HFFc6 (cell line): ENCODE data around the gene C2orf68. TPM values are rescaled to one million over a fixed set of nuclear protein-coding genes. Genes with fewer than 3 reads are reported as not detected.

ENCODE experiments used
- DNase-seq: peaks from one replicate; pipeline ENCODE4 v3.0.0-alpha.2; 2018
- H3K27ac Mint-ChIP-seq: 2 replicates; pipeline ENCODE4 v1.8.0; 2020; ENCODE audit warnings: mild to moderate bottlenecking, mixed read lengths
- H3K27me3 Mint-ChIP-seq: 2 replicates; pipeline ENCODE4 v1.8.0; 2021; ENCODE audit warnings: mild to moderate bottlenecking, moderate library complexity, mixed read lengths; ENCODE audit not compliant: insufficient read depth
- H3K36me3 Mint-ChIP-seq: 2 replicates; pipeline ENCODE4 v1.8.0; 2021; ENCODE audit warnings: low read depth, mixed read lengths
- H3K4me1 Mint-ChIP-seq: 2 replicates; pipeline ENCODE4 v1.8.0; 2020; ENCODE audit warnings: low read depth, mixed read lengths
- H3K4me3 Mint-ChIP-seq: 2 replicates; pipeline ENCODE4 v1.8.0; 2020; ENCODE audit warnings: mild to moderate bottlenecking, moderate library complexity, mixed read lengths
- H3K9me3 Mint-ChIP-seq: 2 replicates; pipeline ENCODE4 v1.8.0; 2020; ENCODE audit warnings: mild to moderate bottlenecking, mixed read lengths
- total RNA-seq, 6 experiments: library from RNA; stranded (reverse); fragmentation: NEBNext Ultra II Directional; extraction: Animal tissue kit (Norgen Biotek cat#: 25700); gene quantifications; 2 replicates in 1 of 6; 3 replicates in 5 of 6; pipeline ENCODE4 v1.2.3, GENCODE V29; 2021
- TF ChIP-seq, protein P1 (sequence below): fragments of 200-600 bp; sonication (generic); IDR thresholded peaks from 2 replicates; pipeline ENCODE4 v1.5.0; 2021; ENCODE audit warnings: antibody characterized with exemption, mild to moderate bottlenecking

C2orf68 gene
- total RNA-seq, 6 experiments from 2014 or later, result 13.7 to 17.6 (median 16.0) TPM

DNA sequence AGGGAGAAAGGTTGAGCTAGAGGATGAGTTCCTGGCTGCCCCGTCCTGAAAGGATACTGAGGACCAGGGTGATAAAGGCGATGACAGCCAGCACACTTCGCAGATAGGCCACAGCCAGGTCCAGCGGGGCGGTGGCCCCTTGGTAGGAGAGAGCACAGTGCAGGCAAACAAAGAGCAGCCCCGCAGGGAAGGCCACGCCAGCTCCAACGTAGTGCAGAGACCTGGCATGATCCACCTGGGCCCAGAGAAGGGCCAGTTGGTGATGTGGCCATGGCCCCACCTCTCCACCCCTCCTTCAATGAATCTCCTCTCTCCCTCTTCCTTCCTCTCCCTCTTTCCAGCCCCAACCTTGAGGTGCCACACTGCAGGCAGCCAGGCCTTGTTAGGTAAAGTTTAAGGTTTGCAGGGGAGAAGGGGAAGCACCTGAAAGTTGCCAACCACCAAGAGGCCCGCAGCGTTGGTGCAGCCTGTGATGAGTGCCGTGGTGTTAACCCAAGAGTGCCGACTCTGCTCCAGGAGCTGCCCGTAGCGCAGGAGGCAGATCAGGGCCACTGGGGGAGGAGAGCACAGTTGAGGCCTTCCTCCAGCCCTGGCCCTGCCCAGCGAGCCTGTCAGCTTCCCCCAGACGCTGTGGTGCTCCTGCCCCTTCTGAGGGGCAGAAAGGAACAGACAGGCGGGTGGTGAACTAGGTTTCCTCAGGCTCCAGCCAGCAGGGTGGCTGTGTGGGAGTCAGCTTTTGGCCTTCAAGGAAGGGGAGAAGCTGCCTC, 12.2 kb downstream of the C2orf68 start:
- TF ChIP-seq, protein P1, sequence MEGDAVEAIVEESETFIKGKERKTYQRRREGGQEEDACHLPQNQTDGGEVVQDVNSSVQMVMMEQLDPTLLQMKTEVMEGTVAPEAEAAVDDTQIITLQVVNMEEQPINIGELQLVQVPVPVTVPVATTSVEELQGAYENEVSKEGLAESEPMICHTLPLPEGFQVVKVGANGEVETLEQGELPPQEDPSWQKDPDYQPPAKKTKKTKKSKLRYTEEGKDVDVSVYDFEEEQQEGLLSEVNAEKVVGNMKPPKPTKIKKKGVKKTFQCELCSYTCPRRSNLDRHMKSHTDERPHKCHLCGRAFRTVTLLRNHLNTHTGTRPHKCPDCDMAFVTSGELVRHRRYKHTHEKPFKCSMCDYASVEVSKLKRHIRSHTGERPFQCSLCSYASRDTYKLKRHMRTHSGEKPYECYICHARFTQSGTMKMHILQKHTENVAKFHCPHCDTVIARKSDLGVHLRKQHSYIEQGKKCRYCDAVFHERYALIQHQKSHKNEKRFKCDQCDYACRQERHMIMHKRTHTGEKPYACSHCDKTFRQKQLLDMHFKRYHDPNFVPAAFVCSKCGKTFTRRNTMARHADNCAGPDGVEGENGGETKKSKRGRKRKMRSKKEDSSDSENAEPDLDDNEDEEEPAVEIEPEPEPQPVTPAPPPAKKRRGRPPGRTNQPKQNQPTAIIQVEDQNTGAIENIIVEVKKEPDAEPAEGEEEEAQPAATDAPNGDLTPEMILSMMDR, result no peak
- peaks cover 4% of the 10 kb centered on the region for H3K27me3 Mint-ChIP-seq
- peaks cover 40% of the 10 kb centered on the region for H3K4me1 Mint-ChIP-seq
- no peaks in the 10 kb centered on the region for H3K36me3 Mint-ChIP-seq
- H3K4me3 Mint-ChIP-seq, result no peak overlapping the region
- H3K9me3 Mint-ChIP-seq, result no peaks in the 10 kb centered on the region
- no peak for DNase-seq
- H3K27ac Mint-ChIP-seq, result no peak overlapping the region

GRCh38 chr2:85598594-85599340, 13.1 kb downstream of the C2orf68 start:
- no peak overlapping the region for H3K4me3 Mint-ChIP-seq
- TF ChIP-seq, protein P1, result no peak
- H3K4me1 Mint-ChIP-seq, result peaks cover 41% of the 10 kb centered on the region
- H3K36me3 Mint-ChIP-seq, result no peaks in the 10 kb centered on the region
- no peak overlapping the region for H3K27ac Mint-ChIP-seq
- H3K9me3 Mint-ChIP-seq, result no peaks in the 10 kb centered on the region
- H3K27me3 Mint-ChIP-seq, result peaks cover 4% of the 10 kb centered on the region
- DNase-seq, result no peak

DNA sequence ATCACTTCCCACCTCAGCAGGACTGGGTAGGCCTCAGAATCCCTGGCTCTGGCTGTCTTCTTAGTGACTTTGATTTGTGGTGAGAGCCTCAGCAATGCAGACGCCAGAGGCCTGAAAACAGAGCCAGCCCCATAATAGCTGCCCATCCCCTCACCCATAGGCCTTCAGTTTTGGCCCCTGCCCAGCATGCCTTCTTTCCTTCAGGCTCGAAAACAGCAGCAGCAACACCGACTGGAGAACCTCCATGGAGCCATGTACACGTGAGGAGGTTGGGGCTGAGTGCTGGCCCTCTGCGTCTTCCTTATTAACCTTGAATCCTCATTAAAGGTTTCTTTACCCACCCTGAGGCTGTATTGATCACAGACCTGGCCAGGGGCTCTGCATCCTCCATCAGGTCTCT, 14.6 kb downstream of the C2orf68 start:
- DNase-seq, result no peak
- Mint-ChIP-seq H3K9me3 (no peaks in the 10 kb centered on the region), H3K4me1 (peaks cover 33% of the 10 kb centered on the region), H3K36me3 (no peaks in the 10 kb centered on the region), H3K4me3 (peak overlapping the region; percentile 96), H3K27me3 (peaks cover 2% of the 10 kb centered on the region; the same call in 1 of the 2 replicates), H3K27ac (no peak overlapping the region)
- TF ChIP-seq, protein P1, result no peak

- H3K4me1 Mint-ChIP-seq, result peaks cover 29% of the 10 kb centered on the region
- peaks cover under 1% of the 10 kb centered on the region; the same call in 1 of the 2 replicates for H3K36me3 Mint-ChIP-seq
- H3K9me3 Mint-ChIP-seq, result no peaks in the 10 kb centered on the region
- TF ChIP-seq, protein P1, result no peak
- DNase-seq, result no peak
- H3K4me3 Mint-ChIP-seq, result peak overlapping the region; percentile 96
- peaks cover 2% of the 10 kb centered on the region; the same call in 1 of the 2 replicates for H3K27me3 Mint-ChIP-seq
- peak overlapping the region; percentile 89 for H3K27ac Mint-ChIP-seq
Observed at GRCh38 chr2:85596486-85597143, 15.3 kb downstream of the C2orf68 start.

GRCh38 chr2:85596026-85596333, 15.9 kb downstream of the C2orf68 start:
- Mint-ChIP-seq H3K4me1 (peaks cover 30% of the 10 kb centered on the region), H3K9me3 (no peaks in the 10 kb centered on the region), H3K27me3 (peaks cover 2% of the 10 kb centered on the region; the same call in 1 of the 2 replicates)

More at GRCh38 chr2:85596026-85596333, 15.9 kb downstream of the C2orf68 start:
- Mint-ChIP-seq H3K4me3 (peak overlapping the region; percentile 96), H3K27ac (peak overlapping the region; percentile 89), H3K36me3 (peaks cover 4% of the 10 kb centered on the region; the same call in 1 of the 2 replicates)
- TF ChIP-seq, protein P1, result no peak
- no peak for DNase-seq
